Measurements from ENCODE around the gene RFX8.

- TF ChIP-seq CTCF (IDR thresholded peaks at IDR 0.05; ENCODE audit: low read depth, low read length): no peak
- TF ChIP-seq EZH2phosphoT487 (IDR thresholded peaks at IDR 0.05; ENCODE audit: low read depth): no peak
These were observed 54.3 kb downstream of the RFX8 start for GRCh38 chr2:101420623-101421022.
